ENCODE results near the gene MOSPD3. TPM values are rescaled to one million over a fixed set of nuclear protein-coding genes. Genes with fewer than 3 reads are reported as not detected.

MOSPD3 gene
- total RNA-seq, 2 donors from 2014 or later = 20.1 to 36.1 TPM

GRCh38 chr7:100578246-100579183 is 33.8 kb upstream of the MOSPD3 start:
- no peaks in the 10 kb centered on the region for H3K9me3 ChIP-seq
- peaks cover 14 to 46% of the 10 kb centered on the region in 2 donors for H3K36me3 ChIP-seq
- H3K27me3 ChIP-seq (replicated peaks; ENCODE audit: insufficient read depth) = no peaks in the 10 kb centered on the region
- TF ChIP-seq POLR2A (IDR thresholded peaks at IDR 0.05) (no peak), POLR2AphosphoS5 (IDR thresholded peaks at IDR 0.05) (no peak), CTCF (IDR thresholded peaks at IDR 0.05) (no peak)
- H3K4me3 ChIP-seq = no peak overlapping the region
- peaks cover 18% of the 10 kb centered on the region for H3K4me1 ChIP-seq (replicated peaks)
- 91% methylated on average over 28 of the region's 28 CpGs for WGBS
- intact Hi-C loops (cut with DNase I) = no loop called here
- H3K27ac ChIP-seq = no peak overlapping the region
- DNase-seq (ENCODE audit: low spot score) = no peak

GRCh38 chr7:100580466-100581283 is 31.7 kb upstream of the MOSPD3 start:
- Histone ChIP-seq H3K4me3 (no peak overlapping the region), H3K36me3 (peaks cover 10 to 46% of the 10 kb centered on the region in 2 donors), H3K27ac (no peak overlapping the region), H3K27me3 (replicated peaks; ENCODE audit: insufficient read depth) (no peaks in the 10 kb centered on the region), H3K4me1 (replicated peaks) (peaks cover 32% of the 10 kb centered on the region), H3K9me3 (no peaks in the 10 kb centered on the region)
- intact Hi-C loops (cut with DNase I) = loop anchor here (5.0 kb wide), 1 partner anchor 43 kb away; the partner anchor contains the start of gene AGFG2
- TF ChIP-seq CTCF (IDR thresholded peaks at IDR 0.05) = no peak
- TF ChIP-seq POLR2AphosphoS5 (IDR thresholded peaks at IDR 0.05) = no peak
- no peak for TF ChIP-seq POLR2A (IDR thresholded peaks at IDR 0.05)
- DNase-seq (ENCODE audit: low spot score) = no peak
- WGBS = 84% methylated on average over 11 of the region's 11 CpGs

GRCh38 chr7:100582041-100582579 is 30.2 kb upstream of the MOSPD3 start:
- intact Hi-C loops (cut with DNase I) = loop anchor here (5.0 kb wide), 1 partner anchor 45 kb away; the partner anchor contains the start of gene AGFG2
- 54% methylated on average over 20 of the region's 20 CpGs for WGBS
- peaks cover 32% of the 10 kb centered on the region for H3K4me1 ChIP-seq (replicated peaks)
- peak overlapping the region; percentile 96 to 99 for H3K27ac ChIP-seq
- H3K36me3 ChIP-seq = peaks cover 6 to 33% of the 10 kb centered on the region in 2 donors
- H3K9me3 ChIP-seq = no peaks in the 10 kb centered on the region
- peak overlapping the region in 1 of 2 donors; percentile 98 for H3K4me3 ChIP-seq
- H3K27me3 ChIP-seq (replicated peaks; ENCODE audit: insufficient read depth) = no peaks in the 10 kb centered on the region
- TF ChIP-seq POLR2AphosphoS5 (IDR thresholded peaks at IDR 0.05) (peak; percentile 74), CTCF (IDR thresholded peaks at IDR 0.05) (no peak), POLR2A (IDR thresholded peaks at IDR 0.05) (no peak)
- DNase-seq (ENCODE audit: low spot score) = peak; percentile 78

GRCh38 chr7:100582650-100583049 is 29.7 kb upstream of the MOSPD3 start:
- DNase-seq (ENCODE audit: low spot score) = no peak
- WGBS = 57% methylated on average over 11 of the region's 11 CpGs
- H3K27me3 ChIP-seq (replicated peaks; ENCODE audit: insufficient read depth) = no peaks in the 10 kb centered on the region
- no peaks in the 10 kb centered on the region for H3K9me3 ChIP-seq
- H3K4me3 ChIP-seq = peak overlapping the region in 1 of 2 donors; percentile 98
- H3K36me3 ChIP-seq = peaks cover 6 to 28% of the 10 kb centered on the region in 2 donors
- H3K4me1 ChIP-seq (replicated peaks) = peaks cover 32% of the 10 kb centered on the region
- intact Hi-C loops (cut with DNase I) = loop anchor here (5.0 kb wide), 1 partner anchor 45 kb away; the partner anchor contains the start of gene AGFG2
- peak overlapping the region; percentile 96 to 99 for H3K27ac ChIP-seq
- TF ChIP-seq POLR2AphosphoS5 (IDR thresholded peaks at IDR 0.05) (no peak), POLR2A (IDR thresholded peaks at IDR 0.05) (no peak), CTCF (IDR thresholded peaks at IDR 0.05) (no peak)

Data from prostate gland (tissue), 2 donors.